Endothelial cell of umbilical vein (primary cell): ENCODE data around the gene GRK5. TPM values are rescaled to one million over a fixed set of nuclear protein-coding genes. Genes with fewer than 3 reads are reported as not detected.

Experiments used
- BruUV-seq: library from RNA; stranded (reverse); fragments of 400-500 nt; replicated peaks from 2 replicates; lab custom pipeline; 2021; lab: Mats Ljungman, UMichigan
- CTCF ChIA-PET: fragments of 300-600, 350-600 bp; sonication (Branson Sonifier 250); formaldehyde crosslinking; loops from one replicate; lab custom pipeline; 2021; ENCODE audit warnings: antibody characterized with exemption, inconsistent platforms; lab: Charles Lee
- POLR2A ChIA-PET: fragments of 300-600, 350-600 bp; sonication (Branson Sonifier 250); formaldehyde crosslinking; loops from one replicate; lab custom pipeline; 2021; ENCODE audit warnings: antibody characterized with exemption, inconsistent platforms; lab: Charles Lee
- DNase-seq: peaks from one replicate; pipeline ENCODE4 v3.0.0-alpha.2; 2011; ENCODE audit warnings: low read depth, low spot score
- FAIRE-seq: peaks from 2 replicates; lab custom pipeline; 2011; peaks lifted over from hg19 to GRCh38; lab: Jason Lieb, UNC
- H2AFZ ChIP-seq: 2 replicates; pipeline ENCODE4 v1.6.0; 2012; ENCODE audit warnings: low read depth, low read length, control low read depth, inconsistent platforms
- H3K27ac ChIP-seq: 2 replicates; pipeline ENCODE4 v1.5.1; 2011; ENCODE audit warnings: low read depth, mild to moderate bottlenecking, control low read depth, low read length, moderate library complexity; ENCODE audit not compliant: insufficient read depth
- H3K27me3 ChIP-seq, 2 experiments: 2 replicates each; pipeline versions ENCODE4 v1.6.0 to v1.6.1; 2011; ENCODE audit warnings: low read length in 2 of 2, mixed read lengths in 1 of 2; ENCODE audit not compliant: control insufficient read depth in 2 of 2, insufficient read depth in 2 of 2
- H3K36me3 ChIP-seq, 2 experiments: 2 replicates in 1 of 2; 3 replicates in 1 of 2; pipeline ENCODE4 v1.5.1; 2011; ENCODE audit warnings: low read length in 2 of 2, mild to moderate bottlenecking in 1 of 2, moderate library complexity in 1 of 2; ENCODE audit not compliant: control insufficient read depth in 2 of 2, insufficient read depth in 2 of 2; ENCODE audit errors: extremely low read depth in 1 of 2
- H3K4me1 ChIP-seq: 3 replicates; pipeline ENCODE4 v1.5.1; 2011; ENCODE audit warnings: mild to moderate bottlenecking, low read length; ENCODE audit not compliant: control insufficient read depth, insufficient read depth; ENCODE audit errors: extremely low read depth
- H3K4me2 ChIP-seq: 2 replicates; pipeline ENCODE4 v1.6.1; 2011; ENCODE audit warnings: low read length, control low read depth, mixed read lengths; ENCODE audit not compliant: insufficient read depth
- H3K4me3 ChIP-seq, 3 experiments: fragments of 200-600 bp in 1 of 3; sonication (generic), shearing (Covaris generic) in 1 of 3; replicated peaks in 1 of 3; 2 replicates each; pipeline ENCODE4 v1.5.1; 2011 to 2016; ENCODE audit warnings: control low read depth in 3 of 3, low read length in 3 of 3, mild to moderate bottlenecking in 2 of 3, inconsistent platforms in 1 of 3, low read depth in 1 of 3, moderate library complexity in 1 of 3; ENCODE audit not compliant: insufficient read depth in 1 of 3
- H3K79me2 ChIP-seq: 2 replicates; pipeline ENCODE4 v1.6.0; 2012; ENCODE audit warnings: low read length, inconsistent platforms; ENCODE audit not compliant: control insufficient read depth, insufficient read depth
- H3K9ac ChIP-seq: replicated peaks from 2 replicates; pipeline ENCODE3; 2011; ENCODE audit warnings: low read length, control low read depth; ENCODE audit not compliant: insufficient read depth; ENCODE audit errors: extremely low read depth
- H3K9me1 ChIP-seq: replicated peaks from 3 replicates; pipeline ENCODE4 v1.6.0; 2011; ENCODE audit warnings: mild to moderate bottlenecking, low read length; ENCODE audit not compliant: control insufficient read depth, insufficient read depth; ENCODE audit errors: extremely low read depth
- H3K9me3 ChIP-seq: replicated peaks from 2 replicates; pipeline ENCODE4 v1.5.1; 2012; ENCODE audit warnings: low read length, inconsistent platforms; ENCODE audit not compliant: control insufficient read depth, insufficient read depth
- H4K20me1 ChIP-seq: replicated peaks from 2 replicates; pipeline ENCODE3; 2011; ENCODE audit warnings: mild to moderate bottlenecking, low read length; ENCODE audit not compliant: control insufficient read depth, insufficient read depth; ENCODE audit errors: extremely low read depth
- CTCF ChIP-seq, 2 donors: IDR thresholded peaks; 1 replicate in 1 of 2; 2 replicates in 1 of 2; pipeline ENCODE4 v1.5.1; 2011; ENCODE audit warnings: low read length in 2 of 2, mild to moderate bottlenecking in 2 of 2, moderate library complexity in 2 of 2, control low read depth in 1 of 2, inconsistent platforms in 1 of 2, low read depth in 1 of 2; ENCODE audit not compliant: insufficient read depth in 1 of 2; ENCODE audit errors: extremely low read depth in 1 of 2
- FOS ChIP-seq: IDR thresholded peaks from 2 replicates; pipeline ENCODE4 v1.6.1; 2011; ENCODE audit warnings: mild to moderate bottlenecking, low read length, moderate library complexity, borderline replicate concordance; ENCODE audit not compliant: insufficient read depth
- JUN ChIP-seq: IDR thresholded peaks from 2 replicates; pipeline ENCODE4 v1.6.1; 2011; ENCODE audit warnings: borderline replicate concordance, low read depth; ENCODE audit not compliant: insufficient read length, insufficient read depth
- POLR2A ChIP-seq: IDR thresholded peaks from 2 replicates; pipeline ENCODE4 v1.6.1; 2012; ENCODE audit warnings: low read depth, mild to moderate bottlenecking, control low read depth, low read length
- dilution Hi-C: fragments of 300-500 bp; cut with MboI; formaldehyde crosslinking; loops from one replicate; pipeline ENCODE4 v1.15.0; 2019; ENCODE audit warnings: low sequenced_read_pairs; ENCODE audit not compliant: extremely low pct_ligation_motif_present
- intact Hi-C: fragments of 100-400 bp; cut with micrococcal nuclease; formaldehyde crosslinking; loops from one replicate; pipeline ENCODE4 v1.10.0; 2022
- polyA plus RNA-seq, 4 experiments: library from polyadenylated mRNA; depleted of rRNA in 3 of 4; stranded (reverse) in 3 of 4; unstranded in 1 of 4; fragments of >200 nt; gene quantifications; 2 replicates each; pipeline versions ENCODE4 v1.2.1 to v1.2.3, GENCODE V29; 2011 to 2012; ENCODE audit warnings: missing spikeins in 1 of 4
- total RNA-seq: library from RNA; stranded (reverse); gene quantifications from 2 replicates; pipeline ENCODE4 v1.2.3, GENCODE V29; 2021

Gene GRK5
- total and polyA plus RNA-seq, 2 donors (not counting 3 experiments of a cell fraction or from before 2014, with no cell fraction given): 13.1 to 29.5 TPM

GRCh38 chr10:119351189-119351588, 143.8 kb downstream of the GRK5 start:
- no peak overlapping the region for H3K4me2 ChIP-seq

More at GRCh38 chr10:119351189-119351588, 143.8 kb downstream of the GRK5 start:
- no TSS peak for BruUV-seq
- H3K4me1 ChIP-seq: no peaks in the 10 kb centered on the region
- FAIRE-seq (no peak), DNase-seq (no peak)
- TF ChIP-seq JUN (no peak), FOS (no peak), CTCF (IDR thresholded peaks at IDR 0.05; ENCODE audit: extremely low read depth in 1 of 2, insufficient read depth in 1 of 2, low read depth in 1 of 2, low read length in 2 of 2) (no peak), POLR2A (no peak)
- H3K9ac ChIP-seq: no peak overlapping the region
- no peak overlapping the region for H3K27ac ChIP-seq
- H4K20me1 ChIP-seq: no peaks in the 10 kb centered on the region
- H3K9me3 ChIP-seq: no peaks in the 10 kb centered on the region
- dilution Hi-C loops: no loop called here
- no peaks in the 10 kb centered on the region for H3K9me1 ChIP-seq
- CTCF ChIA-PET: interaction anchor here (1.0 to 1.4 kb wide), 2 partner anchors 15 to 43 kb away, joined by 3 read pairs; no protein-coding TSS in a partner anchor
- H3K27me3 ChIP-seq: no peaks in the 10 kb centered on the region
- intact Hi-C loops: no loop called here
- H3K4me3 ChIP-seq: no peak overlapping the region
- H3K36me3 ChIP-seq: no peaks in the 10 kb centered on the region
- no peaks in the 10 kb centered on the region for H3K79me2 ChIP-seq
- H2AFZ ChIP-seq: no peak overlapping the region
- POLR2A ChIA-PET: no interaction called here
